Upper lobe of left lung (tissue), 6 donors: ENCODE data around the gene PHF23. TPM values are rescaled to one million over a fixed set of nuclear protein-coding genes. Genes with fewer than 3 reads are reported as not detected.

ENCODE experiments used
- ATAC-seq, 2 donors: fragments of 200-7000 bp; cut with Tn5 transposase; one replicate each; pipeline ENCODE4 v1.9.1; 2022; ENCODE audit warnings: mild to moderate bottlenecking in 2 of 2, moderate library complexity in 2 of 2; ENCODE audit not compliant: low FRiP score in 2 of 2
- DNase-seq, 2 donors: peaks; one replicate each; pipeline ENCODE4 v3.0.0-alpha.2; 2019 to 2020
- H3K27ac ChIP-seq, 4 donors: fragments of 200-600 bp; sonication (generic); one replicate each; pipeline ENCODE4 v1.5.1; 2016 to 2019
- H3K27me3 ChIP-seq, 4 donors: fragments of 200-600 bp; sonication (generic); one replicate each; pipeline ENCODE4 v1.5.1; 2017 to 2019
- H3K36me3 ChIP-seq, 4 donors: fragments of 200-600 bp; sonication (generic); one replicate each; pipeline ENCODE4 v1.5.1; 2016 to 2019
- H3K4me1 ChIP-seq, 4 donors: fragments of 200-600 bp; sonication (generic); one replicate each; pipeline ENCODE4 v1.5.1; 2018 to 2019
- H3K4me3 ChIP-seq, 4 donors: fragments of 200-600 bp; sonication (generic); one replicate each; pipeline ENCODE4 v1.5.1; 2017 to 2019; ENCODE audit warnings: mild to moderate bottlenecking in 2 of 4, moderate library complexity in 1 of 4
- H3K9me3 ChIP-seq, 4 donors: fragments of 200-600 bp; sonication (generic); one replicate each; pipeline ENCODE4 v1.5.1; 2018 to 2019
- CTCF ChIP-seq, 6 experiments: fragments of 450-650 bp in 4 of 6; fragments of 200-600 bp in 2 of 6; sonication (generic) in 2 of 6; IDR thresholded peaks; one replicate each; pipeline ENCODE4 v1.5.1; 2016 to 2019; ENCODE audit warnings: antibody characterized with exemption in 6 of 6
- EP300 ChIP-seq, 4 donors: sonication (generic); formaldehyde crosslinking; IDR thresholded peaks; one replicate each; pipeline ENCODE4 v1.5.1; 2017; ENCODE audit warnings: antibody characterized with exemption in 4 of 4, control low read depth in 2 of 4
- POLR2A ChIP-seq, 4 donors: fragments of 450-650 bp; IDR thresholded peaks; one replicate each; pipeline ENCODE4 v1.5.1; 2016 to 2017; ENCODE audit warnings: antibody characterized with exemption in 4 of 4, mild to moderate bottlenecking in 2 of 4
- POLR2AphosphoS5 ChIP-seq, 2 donors: sonication (generic); formaldehyde crosslinking; IDR thresholded peaks; one replicate each; pipeline ENCODE4 v1.5.1; 2017; ENCODE audit warnings: antibody characterized with exemption in 2 of 2
- WGBS, 2 donors: methylation state at CpG; one replicate each; pipeline ENCODE4 v1.1.5; 2017 to 2018; 5-methylcytosine and 5-hydroxymethylcytosine counted together
- total RNA-seq, 6 donors: library from RNA; depleted of rRNA in 4 of 6; stranded (reverse); fragments of >200 nt in 4 of 6; gene quantifications; one replicate each; pipeline versions ENCODE4 v1.1.0 to v1.2.1, GENCODE V29; 2016 to 2021
- donor health status: DM: no; HTN: no; CAD: no; lungs with moderate emphysema.
- donor health status: DM: no; HTN: yes; CAD: no; lungs with severe emphysema.

The PHF23 gene
- total RNA-seq, 6 donors from 2014 or later = 25.4 to 54.5 (median 31.2) TPM

GRCh38 chr17:7216242-7217112, 22.8 kb downstream of the PHF23 start:
- H3K4me3 ChIP-seq = peak overlapping the region; percentile 45 to 60 (median 48)
- H3K9me3 ChIP-seq = no peaks in the 10 kb centered on the region
- no peak for TF ChIP-seq EP300 (IDR thresholded peaks at IDR 0.05)
- peaks cover 56 to 73% (median 61%) of the 10 kb centered on the region in 4 donors for H3K4me1 ChIP-seq
- H3K36me3 ChIP-seq = peaks cover 0 to 6% (median 3%) of the 10 kb centered on the region in 4 donors
- H3K27me3 ChIP-seq = no peaks in the 10 kb centered on the region
- no peak for ATAC-seq
- peak overlapping the region; percentile 47 to 100 (median 82) for H3K27ac ChIP-seq
- 24 to 28% methylated on average over 7 of the region's 7 CpGs for WGBS, 2 donors
- DNase-seq = no peak

GRCh38 chr17:7215652-7216180, 23.5 kb downstream of the PHF23 start:
- Histone ChIP-seq H3K27me3 (no peaks in the 10 kb centered on the region), H3K27ac (peak overlapping the region; percentile 42 to 100 (median 84)), H3K4me1 (peaks cover 49 to 66% (median 53%) of the 10 kb centered on the region in 4 donors), H3K36me3 (no peaks in the 10 kb centered on the region), H3K4me3 (peak overlapping the region in 1 of 4 donors; percentile 60), H3K9me3 (no peaks in the 10 kb centered on the region)
- no peak for ATAC-seq
- DNase-seq = no peak
- WGBS, 2 donors = 18 to 20% methylated on average over 7 to 10 of the region's 10 CpGs
- no peak for TF ChIP-seq POLR2AphosphoS5 (IDR thresholded peaks at IDR 0.05)

GRCh38 chr17:7215136-7215638, 24.1 kb downstream of the PHF23 start:
- Histone ChIP-seq H3K4me3 (peak overlapping the region in 3 of 4 donors; percentile 53 to 59 (median 54)), H3K27me3 (no peaks in the 10 kb centered on the region), H3K27ac (peak overlapping the region; percentile 42 to 100 (median 84)), H3K9me3 (no peaks in the 10 kb centered on the region), H3K36me3 (no peaks in the 10 kb centered on the region), H3K4me1 (peaks cover 46 to 61% (median 49%) of the 10 kb centered on the region in 4 donors)
- ATAC-seq (no peak), DNase-seq (no peak)
- no peak for TF ChIP-seq POLR2AphosphoS5 (IDR thresholded peaks at IDR 0.05)
- TF ChIP-seq EP300 (IDR thresholded peaks at IDR 0.05) = no peak
- 25 to 32% methylated on average over 9 of the region's 9 CpGs for WGBS, 2 donors

GRCh38 chr17:7214300-7215135, 24.7 kb downstream of the PHF23 start:
- 0 to 1% methylated on average over 35 to 40 of the region's 45 CpGs for WGBS, 2 donors
- TF ChIP-seq POLR2A (IDR thresholded peaks at IDR 0.05) = peak in 1 of 4 donors; percentile 18
- TF ChIP-seq POLR2AphosphoS5 (IDR thresholded peaks at IDR 0.05) = peak; percentile 32 to 62
- TF ChIP-seq EP300 (IDR thresholded peaks at IDR 0.05) = peak in 1 of 4 donors; percentile 3
- TF ChIP-seq CTCF (IDR thresholded peaks at IDR 0.05) = peak; percentile 31 to 58 (median 39)
- no peaks in the 10 kb centered on the region for H3K27me3 ChIP-seq
- DNase-seq = peak; percentile 98 to 99
- no peaks in the 10 kb centered on the region for H3K9me3 ChIP-seq
- peaks cover 46 to 60% (median 49%) of the 10 kb centered on the region in 4 donors for H3K4me1 ChIP-seq
- H3K27ac ChIP-seq = peak overlapping the region; percentile 42 to 100 (median 84)
- H3K4me3 ChIP-seq = peak overlapping the region; percentile 21 to 59 (median 54)
- H3K36me3 ChIP-seq = no peaks in the 10 kb centered on the region
- peak; percentile 94 to 96 for ATAC-seq

GRCh38 chr17:7213895-7214299, 25.4 kb downstream of the PHF23 start:
- Histone ChIP-seq H3K9me3 (no peaks in the 10 kb centered on the region), H3K4me1 (peaks cover 41 to 54% (median 43%) of the 10 kb centered on the region in 4 donors), H3K27me3 (no peaks in the 10 kb centered on the region), H3K4me3 (peak overlapping the region in 3 of 4 donors; percentile 53 to 59 (median 54)), H3K36me3 (no peaks in the 10 kb centered on the region), H3K27ac (peak overlapping the region; percentile 42 to 99 (median 60))
- TF ChIP-seq POLR2AphosphoS5 (IDR thresholded peaks at IDR 0.05) (no peak), CTCF (IDR thresholded peaks at IDR 0.05) (peak in 4 of 6 experiments; percentile 19 to 36 (median 28))
- peak in 1 of 2 donors; percentile 2 for ATAC-seq
- DNase-seq = peak in 1 of 2 donors; percentile 69
- WGBS, 2 donors = 5 to 7% methylated on average over 15 of the region's 15 CpGs
